ENCODE data around the gene ATP8B3. TPM values are rescaled to one million over a fixed set of nuclear protein-coding genes. Genes with fewer than 3 reads are reported as not detected.
"Not testable (repeated sequence)": the region's sequence is repeated elsewhere in the genome, so short reads cannot be mapped to it uniquely, and the experiment has no call there.

ATP8B3 gene
- total RNA-seq, 6 experiments from 2014 or later: 4.9 to 8.8 (median 7.6) TPM

DNA sequence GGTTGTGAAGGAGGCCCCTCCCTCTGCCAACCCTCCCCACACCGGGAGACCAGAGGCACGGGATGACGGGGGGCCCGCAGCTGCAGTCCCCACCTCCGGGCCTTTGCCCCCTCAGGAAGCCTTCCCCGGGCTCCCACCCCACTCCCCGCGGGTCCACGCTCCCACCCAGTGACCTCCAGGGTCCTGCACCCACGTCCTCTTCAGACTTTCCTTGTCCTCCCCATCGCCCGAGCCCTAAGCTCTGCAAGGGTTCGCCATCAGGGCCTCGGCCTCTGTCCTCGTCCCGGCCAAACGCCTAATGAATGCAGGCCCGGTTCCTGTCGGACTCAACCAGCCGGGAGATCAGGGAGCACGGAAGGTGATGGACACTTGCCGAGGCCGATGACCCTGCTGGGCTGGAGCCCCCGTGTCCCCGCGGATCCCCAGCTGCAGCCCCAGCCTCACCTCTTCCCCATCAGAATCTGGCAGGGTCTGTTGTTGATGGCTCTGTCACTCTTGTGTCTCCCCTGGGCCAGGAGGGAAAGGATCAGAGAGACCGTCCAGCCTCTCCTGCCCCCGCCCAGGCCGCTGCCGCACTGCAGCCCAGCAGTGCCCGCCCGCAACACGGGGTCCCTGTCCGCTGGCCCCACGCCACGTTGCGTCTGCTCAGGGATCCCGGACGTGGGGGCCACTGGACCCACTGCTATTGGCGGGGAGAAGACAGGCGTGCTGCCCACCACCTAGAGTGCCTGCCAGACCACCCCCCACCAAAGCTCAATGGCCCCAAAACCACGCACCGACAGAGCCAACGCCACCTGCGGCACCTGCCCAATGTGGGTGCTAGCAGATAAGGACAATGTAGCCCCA is 5.7 kb downstream of the ATP8B3 start:
- DNase-seq: no peak
- H3K9me3 Mint-ChIP-seq: no peaks in the 10 kb centered on the region
- H3K27me3 Mint-ChIP-seq (ENCODE audit: insufficient read depth): no peaks in the 10 kb centered on the region; the same call in 1 of the 2 replicates
- no peak overlapping the region for H3K27ac Mint-ChIP-seq
- H3K4me1 Mint-ChIP-seq (ENCODE audit: low read depth): peaks cover 4% of the 10 kb centered on the region; the same call in 1 of the 2 replicates
- no peaks in the 10 kb centered on the region; the same call in 1 of the 2 replicates for H3K36me3 Mint-ChIP-seq (ENCODE audit: low read depth)
- TF ChIP-seq, protein P1, sequence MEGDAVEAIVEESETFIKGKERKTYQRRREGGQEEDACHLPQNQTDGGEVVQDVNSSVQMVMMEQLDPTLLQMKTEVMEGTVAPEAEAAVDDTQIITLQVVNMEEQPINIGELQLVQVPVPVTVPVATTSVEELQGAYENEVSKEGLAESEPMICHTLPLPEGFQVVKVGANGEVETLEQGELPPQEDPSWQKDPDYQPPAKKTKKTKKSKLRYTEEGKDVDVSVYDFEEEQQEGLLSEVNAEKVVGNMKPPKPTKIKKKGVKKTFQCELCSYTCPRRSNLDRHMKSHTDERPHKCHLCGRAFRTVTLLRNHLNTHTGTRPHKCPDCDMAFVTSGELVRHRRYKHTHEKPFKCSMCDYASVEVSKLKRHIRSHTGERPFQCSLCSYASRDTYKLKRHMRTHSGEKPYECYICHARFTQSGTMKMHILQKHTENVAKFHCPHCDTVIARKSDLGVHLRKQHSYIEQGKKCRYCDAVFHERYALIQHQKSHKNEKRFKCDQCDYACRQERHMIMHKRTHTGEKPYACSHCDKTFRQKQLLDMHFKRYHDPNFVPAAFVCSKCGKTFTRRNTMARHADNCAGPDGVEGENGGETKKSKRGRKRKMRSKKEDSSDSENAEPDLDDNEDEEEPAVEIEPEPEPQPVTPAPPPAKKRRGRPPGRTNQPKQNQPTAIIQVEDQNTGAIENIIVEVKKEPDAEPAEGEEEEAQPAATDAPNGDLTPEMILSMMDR (IDR thresholded peaks at IDR 0.05): no peak
- no peak overlapping the region for H3K4me3 Mint-ChIP-seq

DNA sequence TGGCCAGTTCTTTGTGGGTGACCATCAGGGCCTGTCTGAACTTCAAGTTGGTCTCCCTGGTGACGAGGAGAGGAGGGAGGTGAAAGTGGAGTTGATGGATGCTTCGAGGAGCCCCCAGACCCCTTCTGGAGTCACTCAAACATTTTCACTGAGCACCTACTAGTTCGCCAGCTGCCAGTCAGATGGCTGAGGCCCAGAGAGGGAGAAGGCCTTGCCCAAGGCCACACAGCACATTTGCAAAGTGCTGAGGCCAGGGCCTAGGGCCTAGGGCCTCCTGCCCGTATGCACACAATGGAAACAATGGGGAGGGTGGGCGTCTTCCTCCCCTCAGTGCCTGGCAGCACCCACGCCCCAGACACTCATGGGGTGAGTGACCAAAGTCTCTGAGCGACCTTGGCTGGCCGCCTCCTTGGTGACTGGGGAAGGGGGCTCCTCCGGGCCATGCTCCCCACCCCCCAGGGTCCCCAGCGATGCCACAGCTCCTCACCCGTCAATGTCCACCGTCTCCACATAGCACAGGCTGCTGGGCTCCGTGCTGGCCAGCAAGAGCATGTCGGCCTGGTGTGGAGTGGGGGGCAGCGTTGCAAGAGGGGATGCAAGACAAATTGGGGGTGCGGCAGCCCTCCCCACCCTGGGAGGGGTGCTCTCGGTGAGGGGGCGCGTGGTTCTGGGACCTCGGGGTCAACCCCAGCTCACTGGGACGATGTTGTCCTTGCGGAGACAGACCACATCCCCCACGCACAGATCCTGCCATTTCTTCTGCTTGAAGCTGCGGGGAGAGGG is 6.5 kb downstream of the ATP8B3 start:
- TF ChIP-seq, protein P1 (IDR thresholded peaks at IDR 0.05): no peak
- H3K9me3 Mint-ChIP-seq: no peaks in the 10 kb centered on the region

DNA sequence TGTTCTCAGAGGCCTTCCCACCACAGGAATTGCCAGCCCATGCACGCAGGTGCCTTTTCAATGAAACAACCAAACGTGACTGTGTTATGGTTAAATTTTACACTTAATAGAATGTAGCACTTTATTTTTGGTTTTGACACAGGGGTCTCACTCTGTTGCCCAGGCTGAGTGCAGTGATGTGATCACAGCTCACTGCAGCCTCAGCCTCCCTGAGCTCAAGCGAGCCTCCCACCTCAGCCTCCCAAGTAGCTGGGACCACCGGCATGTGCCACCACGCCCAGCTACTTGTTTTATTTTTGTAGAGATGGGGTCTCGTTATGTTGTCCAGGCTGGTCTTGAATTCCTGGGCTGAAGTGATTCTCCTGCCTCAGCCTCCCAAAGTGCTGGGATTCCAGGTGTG is 7.2 kb downstream of the ATP8B3 start:
- Mint-ChIP-seq H3K9me3 (no peaks in the 10 kb centered on the region), H3K4me3 (no peak overlapping the region), H3K27ac (no peak overlapping the region), H3K27me3 (ENCODE audit: insufficient read depth) (no peaks in the 10 kb centered on the region), H3K4me1 (ENCODE audit: low read depth) (no peaks in the 10 kb centered on the region), H3K36me3 (ENCODE audit: low read depth) (peaks cover 5% of the 10 kb centered on the region)
- DNase-seq: no peak
- TF ChIP-seq, protein P1 (IDR thresholded peaks at IDR 0.05): no peak

More for the DNA sequence above, 6.5 kb downstream of the ATP8B3 start:
- Mint-ChIP-seq H3K27me3 (ENCODE audit: insufficient read depth) (no peaks in the 10 kb centered on the region), H3K27ac (no peak overlapping the region), H3K36me3 (ENCODE audit: low read depth) (no peaks in the 10 kb centered on the region; the same call in 1 of the 2 replicates), H3K4me1 (ENCODE audit: low read depth) (no peaks in the 10 kb centered on the region), H3K4me3 (no peak overlapping the region)
- DNase-seq: no peak

DNA sequence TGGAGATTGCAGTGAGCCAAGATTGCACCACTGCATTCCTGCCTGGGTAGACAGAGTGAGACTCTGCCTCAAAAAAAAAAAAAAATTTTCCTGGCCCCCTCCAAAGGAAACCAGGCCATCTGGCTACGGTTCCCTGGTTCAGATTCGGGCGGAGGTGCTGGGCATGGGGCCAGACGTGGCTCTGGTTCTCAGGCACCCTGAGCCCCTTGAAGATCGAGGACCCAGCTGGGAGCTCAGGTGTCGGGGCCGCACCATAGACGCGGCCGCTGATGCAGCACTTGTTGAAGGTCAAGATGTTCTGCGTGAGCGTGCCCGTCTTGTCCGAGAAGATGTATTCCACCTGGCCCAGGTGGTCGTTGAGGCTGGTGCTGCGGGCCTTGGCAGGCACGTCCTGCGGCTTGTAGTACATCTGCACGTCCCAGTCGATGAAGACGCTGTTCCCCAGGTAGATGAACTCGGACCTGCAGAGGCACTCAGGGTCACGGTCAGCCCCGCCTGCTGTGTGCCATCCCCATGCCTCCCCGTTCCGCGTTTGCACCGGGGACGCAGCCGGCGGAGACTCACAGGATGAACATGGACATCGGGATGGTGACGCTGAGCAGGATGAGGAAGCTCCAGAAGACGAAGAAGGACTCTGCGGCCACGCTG is 12.3 kb downstream of the ATP8B3 start:
- Mint-ChIP-seq H3K4me1 (ENCODE audit: low read depth) (peaks cover 7% of the 10 kb centered on the region), H3K27ac (no peak overlapping the region), H3K4me3 (no peak overlapping the region), H3K9me3 (no peaks in the 10 kb centered on the region), H3K27me3 (ENCODE audit: insufficient read depth) (peaks cover 2% of the 10 kb centered on the region; the same call in 1 of the 2 replicates), H3K36me3 (ENCODE audit: low read depth) (peaks cover 7% of the 10 kb centered on the region)
- no peak for DNase-seq
- TF ChIP-seq, protein P1 (IDR thresholded peaks at IDR 0.05): no peak

DNA sequence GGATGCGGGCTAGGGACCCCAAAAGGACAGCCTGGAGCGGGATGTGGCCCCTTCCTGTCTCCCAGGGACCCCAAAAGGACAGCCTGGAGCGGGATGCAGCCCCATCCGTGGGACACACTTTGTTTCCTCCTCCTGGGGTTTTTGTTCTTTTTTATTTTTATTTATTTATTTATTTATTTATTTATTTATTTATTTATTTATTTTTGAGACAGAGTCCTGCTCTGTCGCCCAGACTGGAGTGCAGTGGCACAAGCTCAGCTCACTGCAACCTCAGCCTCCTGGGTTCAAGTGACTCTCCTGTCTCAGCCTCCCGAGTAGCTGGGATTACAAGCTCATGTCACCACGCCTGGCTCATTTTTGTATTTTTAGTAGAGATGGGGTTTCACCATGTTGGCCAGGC is 14.8 kb downstream of the ATP8B3 start:
- H3K4me1 Mint-ChIP-seq (ENCODE audit: low read depth); H3K36me3 Mint-ChIP-seq (ENCODE audit: low read depth); H3K27me3 Mint-ChIP-seq (ENCODE audit: insufficient read depth); H3K27ac Mint-ChIP-seq; H3K9me3 Mint-ChIP-seq; H3K4me3 Mint-ChIP-seq; DNase-seq: not testable (repeated sequence)

Measured in HFFc6 (cell line).